Heart left ventricle (tissue), 13 donors: ENCODE results near the gene ANGPTL8.

ENCODE experiments used
- POLR2A ChIP-seq, 2 donors: fragments of 450-650 bp; IDR thresholded peaks; one replicate each; pipeline ENCODE4 v1.6.1; 2017; ENCODE audit warnings: antibody characterized with exemption in 2 of 2, mild to moderate bottlenecking in 2 of 2, moderate library complexity in 2 of 2
- TF ChIP-seq, protein P1 (sequence below), 12 donors: fragments of 200-600 bp; sonication (generic) in 4 of 12; IDR thresholded peaks; one replicate each; pipeline versions ENCODE4 v1.5.0 to v1.8.0; 2018 to 2022; ENCODE audit warnings: antibody characterized with exemption in 12 of 12, mild to moderate bottlenecking in 5 of 12
- donor health status: ischemic (EF 13 %, LVEDD 7.1; RV severe dilation, severe dysfunction).
- donor health status: DM: no; HTN: yes; CAD: no.
- donor health status: DM: no; HTN: no; CAD: no.
- donor health status: ischemic (EF 25% LVEDD 6.9; RV normal size, moderate dysfunction).
- donor health status: ischemic (EF 25% LVEDD 5.7; RV mildly dilated, moderate dysfunction).
- donor health status: ischemic (EF 35%, LVEDD 5.7; RV mildly dilated, moderate dysfunction).
- donor health status: nonischemic (EF 11% LVEDD 7.7; RV severe dilation, severe dysfunction).
- donor health status: DM: yes; HTN: yes; CAD: no.
- donor health status: PGD.
- donor health status: ischemic (EF 29% LVEDD 5.4; RV normal size, mild dysfunction).
- donor health status: nonischemic (EF 23%, LVEDD 6.1; RV moderate dilation, normal function).

DNA sequence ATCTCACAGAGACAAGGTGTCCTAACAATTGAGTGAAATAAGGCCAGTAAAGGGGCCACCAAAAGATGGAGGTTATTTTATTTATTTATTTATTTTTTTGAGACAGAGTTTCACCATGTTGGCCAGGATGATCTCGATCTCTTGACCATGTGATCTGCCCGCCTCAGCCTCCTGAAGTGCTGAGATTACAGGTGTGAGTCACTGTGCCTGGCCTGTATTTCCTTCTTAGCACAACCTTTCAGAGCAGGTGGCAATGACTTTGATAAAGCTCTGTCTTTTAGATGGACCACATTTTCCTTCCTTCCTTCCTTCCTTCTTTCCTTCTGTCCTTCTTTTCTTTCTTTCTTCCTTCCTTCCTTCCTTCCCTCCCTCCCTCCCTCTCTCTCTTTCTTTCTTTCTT is 33.9 kb downstream of the ANGPTL8 start:
- TF ChIP-seq, protein P1, sequence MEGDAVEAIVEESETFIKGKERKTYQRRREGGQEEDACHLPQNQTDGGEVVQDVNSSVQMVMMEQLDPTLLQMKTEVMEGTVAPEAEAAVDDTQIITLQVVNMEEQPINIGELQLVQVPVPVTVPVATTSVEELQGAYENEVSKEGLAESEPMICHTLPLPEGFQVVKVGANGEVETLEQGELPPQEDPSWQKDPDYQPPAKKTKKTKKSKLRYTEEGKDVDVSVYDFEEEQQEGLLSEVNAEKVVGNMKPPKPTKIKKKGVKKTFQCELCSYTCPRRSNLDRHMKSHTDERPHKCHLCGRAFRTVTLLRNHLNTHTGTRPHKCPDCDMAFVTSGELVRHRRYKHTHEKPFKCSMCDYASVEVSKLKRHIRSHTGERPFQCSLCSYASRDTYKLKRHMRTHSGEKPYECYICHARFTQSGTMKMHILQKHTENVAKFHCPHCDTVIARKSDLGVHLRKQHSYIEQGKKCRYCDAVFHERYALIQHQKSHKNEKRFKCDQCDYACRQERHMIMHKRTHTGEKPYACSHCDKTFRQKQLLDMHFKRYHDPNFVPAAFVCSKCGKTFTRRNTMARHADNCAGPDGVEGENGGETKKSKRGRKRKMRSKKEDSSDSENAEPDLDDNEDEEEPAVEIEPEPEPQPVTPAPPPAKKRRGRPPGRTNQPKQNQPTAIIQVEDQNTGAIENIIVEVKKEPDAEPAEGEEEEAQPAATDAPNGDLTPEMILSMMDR (IDR thresholded peaks at IDR 0.05), result no peak
- no peak for TF ChIP-seq POLR2A (IDR thresholded peaks at IDR 0.05)
